Loucy (cell line): ENCODE results near the gene RAB27B.

Experiments
- EZH2phosphoT487 ChIP-seq: fragments of 200-600 bp; IDR thresholded peaks from 2 replicates; pipeline ENCODE4 v1.6.1; 2018; ENCODE audit warnings: antibody characterized with exemption, mild to moderate bottlenecking, moderate library complexity, borderline replicate concordance
- TF ChIP-seq, protein P1 (sequence below): fragments of 200-600 bp; sonication (generic); conservative IDR thresholded peaks from 2 replicates; pipeline ENCODE4 v1.5.1; 2014; ENCODE audit warnings: mild to moderate bottlenecking, antibody characterized with exemption, low read length

DNA sequence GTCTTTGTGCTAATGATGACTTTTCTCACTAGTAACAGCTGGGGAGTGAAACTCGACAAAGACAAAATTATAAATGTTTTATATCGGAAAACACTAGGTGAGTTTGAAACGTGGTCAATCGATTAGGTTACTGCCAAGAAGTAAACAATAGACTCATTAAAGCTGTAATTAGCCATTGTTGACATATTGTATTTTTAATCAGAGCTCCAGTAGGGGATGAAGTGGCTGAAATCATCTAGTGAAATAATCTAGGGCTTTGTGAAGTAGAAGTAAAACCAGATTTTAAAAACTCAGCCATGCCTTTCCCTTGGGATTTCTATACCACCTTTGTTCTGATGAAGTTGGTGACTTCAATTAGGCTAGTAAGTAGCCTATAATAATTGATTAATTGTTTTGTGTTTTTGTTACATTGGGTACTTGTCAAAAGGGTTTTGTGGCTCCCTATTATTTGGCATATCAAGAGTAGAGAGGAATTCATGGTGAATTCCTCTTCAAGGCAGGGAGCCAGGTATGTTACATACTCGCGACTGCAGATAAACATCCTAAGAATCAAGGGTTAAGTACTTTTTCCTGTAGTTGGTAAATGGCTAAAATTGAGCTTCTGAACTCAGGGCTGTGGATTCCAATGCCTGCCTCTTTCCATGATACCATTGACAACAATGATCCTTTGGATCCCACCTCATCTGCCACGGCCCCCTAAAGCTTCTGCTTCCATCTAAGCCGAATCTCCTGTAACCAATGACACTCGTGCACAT is 31.6 kb downstream of the RAB27B start:
- TF ChIP-seq, protein P1, sequence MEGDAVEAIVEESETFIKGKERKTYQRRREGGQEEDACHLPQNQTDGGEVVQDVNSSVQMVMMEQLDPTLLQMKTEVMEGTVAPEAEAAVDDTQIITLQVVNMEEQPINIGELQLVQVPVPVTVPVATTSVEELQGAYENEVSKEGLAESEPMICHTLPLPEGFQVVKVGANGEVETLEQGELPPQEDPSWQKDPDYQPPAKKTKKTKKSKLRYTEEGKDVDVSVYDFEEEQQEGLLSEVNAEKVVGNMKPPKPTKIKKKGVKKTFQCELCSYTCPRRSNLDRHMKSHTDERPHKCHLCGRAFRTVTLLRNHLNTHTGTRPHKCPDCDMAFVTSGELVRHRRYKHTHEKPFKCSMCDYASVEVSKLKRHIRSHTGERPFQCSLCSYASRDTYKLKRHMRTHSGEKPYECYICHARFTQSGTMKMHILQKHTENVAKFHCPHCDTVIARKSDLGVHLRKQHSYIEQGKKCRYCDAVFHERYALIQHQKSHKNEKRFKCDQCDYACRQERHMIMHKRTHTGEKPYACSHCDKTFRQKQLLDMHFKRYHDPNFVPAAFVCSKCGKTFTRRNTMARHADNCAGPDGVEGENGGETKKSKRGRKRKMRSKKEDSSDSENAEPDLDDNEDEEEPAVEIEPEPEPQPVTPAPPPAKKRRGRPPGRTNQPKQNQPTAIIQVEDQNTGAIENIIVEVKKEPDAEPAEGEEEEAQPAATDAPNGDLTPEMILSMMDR, result no peak
- no peak for TF ChIP-seq EZH2phosphoT487
